Uterus (tissue), 4 donors: ENCODE measurements around the gene LMTK2. TPM values are rescaled to one million over a fixed set of nuclear protein-coding genes. Genes with fewer than 3 reads are reported as not detected.

Source experiments
- DNase-seq, 2 donors: peaks; one replicate each; pipeline ENCODE4 v3.0.0-alpha.2; 2019 to 2020
- H3K27ac ChIP-seq, 2 donors: fragments of 200-600 bp; sonication (generic); 1 replicate in 1 of 2; 2 replicates in 1 of 2; pipeline ENCODE4 v1.5.1; 2016 to 2018
- H3K27me3 ChIP-seq, 2 donors: fragments of 200-600 bp; sonication (generic); one replicate each; pipeline ENCODE4 v1.5.1; 2018 to 2019; ENCODE audit warnings: control low read depth in 1 of 2
- H3K36me3 ChIP-seq, 2 donors: fragments of 200-600 bp; sonication (generic); one replicate each; pipeline ENCODE4 v1.5.1; 2019; ENCODE audit warnings: control low read depth in 1 of 2
- H3K4me1 ChIP-seq, 2 donors: fragments of 200-600 bp; sonication (generic); one replicate each; pipeline ENCODE4 v1.5.1; 2018 to 2019; ENCODE audit warnings: control low read depth in 1 of 2
- H3K4me3 ChIP-seq, 2 donors: fragments of 200-600 bp; sonication (generic); 1 replicate in 1 of 2; 2 replicates in 1 of 2; pipeline ENCODE4 v1.5.1; 2018 to 2019; ENCODE audit warnings: mild to moderate bottlenecking in 1 of 2
- H3K9me3 ChIP-seq, 2 donors: fragments of 200-600 bp; sonication (generic); one replicate each; pipeline ENCODE4 v1.5.1; 2019; ENCODE audit warnings: control low read depth in 1 of 2
- POLR2A ChIP-seq, 2 donors: fragments of 450-650 bp; IDR thresholded peaks; one replicate each; pipeline ENCODE4 v1.6.1; 2016; ENCODE audit warnings: antibody characterized with exemption in 2 of 2, mild to moderate bottlenecking in 1 of 2, moderate library complexity in 1 of 2
- intact Hi-C: fragments of 100-400 bp; cut with DNase I; formaldehyde crosslinking; loops from one replicate; pipeline ENCODE4 v1.15.1; 2023; ENCODE audit warnings: low total_unique reads
- total RNA-seq, 4 donors: library from RNA; depleted of rRNA in 3 of 4; stranded (reverse); fragments of >200 nt in 3 of 4; gene quantifications; one replicate each; pipeline versions ENCODE4 v1.1.0 to v1.2.4, GENCODE V29; 2014 to 2023
- TF ChIP-seq, protein P1 (sequence below), 4 experiments: fragments of 200-600 bp in 2 of 4; fragments of 450-650 bp in 2 of 4; sonication (generic) in 2 of 4; IDR thresholded peaks; one replicate each; pipeline ENCODE4 v1.5.1; 2016 to 2019; ENCODE audit warnings: antibody characterized with exemption in 4 of 4, mild to moderate bottlenecking in 2 of 4, moderate library complexity in 1 of 4
- donor health status: DM: yes; HTN: yes; CAD: no.

LMTK2 gene
- total RNA-seq, 4 donors from 2014 or later = 5.9 to 23.3 (median 14.8) TPM

DNA sequence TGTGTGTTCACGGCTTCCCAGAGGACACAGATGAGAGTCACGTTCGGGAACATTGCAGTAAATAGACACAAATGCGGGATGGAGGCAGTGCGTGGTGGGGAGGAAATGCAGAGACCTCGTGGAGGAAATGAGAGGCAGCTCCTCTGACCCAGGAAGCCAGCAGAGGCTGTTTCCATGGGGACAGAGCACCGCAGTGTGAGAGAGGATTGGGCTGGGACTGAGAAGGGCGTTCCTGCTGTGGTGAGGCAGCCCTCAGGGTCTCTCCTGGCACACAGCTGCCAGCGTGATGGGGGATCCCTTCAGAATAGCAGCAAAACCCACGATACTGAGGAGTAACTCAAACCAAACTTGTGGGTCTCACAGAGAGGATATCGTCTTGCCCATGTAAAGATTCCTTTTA lies 82.9 kb downstream of the LMTK2 start:
- no peaks in the 10 kb centered on the region for H3K4me1 ChIP-seq
- no peak for DNase-seq
- TF ChIP-seq, protein P1, sequence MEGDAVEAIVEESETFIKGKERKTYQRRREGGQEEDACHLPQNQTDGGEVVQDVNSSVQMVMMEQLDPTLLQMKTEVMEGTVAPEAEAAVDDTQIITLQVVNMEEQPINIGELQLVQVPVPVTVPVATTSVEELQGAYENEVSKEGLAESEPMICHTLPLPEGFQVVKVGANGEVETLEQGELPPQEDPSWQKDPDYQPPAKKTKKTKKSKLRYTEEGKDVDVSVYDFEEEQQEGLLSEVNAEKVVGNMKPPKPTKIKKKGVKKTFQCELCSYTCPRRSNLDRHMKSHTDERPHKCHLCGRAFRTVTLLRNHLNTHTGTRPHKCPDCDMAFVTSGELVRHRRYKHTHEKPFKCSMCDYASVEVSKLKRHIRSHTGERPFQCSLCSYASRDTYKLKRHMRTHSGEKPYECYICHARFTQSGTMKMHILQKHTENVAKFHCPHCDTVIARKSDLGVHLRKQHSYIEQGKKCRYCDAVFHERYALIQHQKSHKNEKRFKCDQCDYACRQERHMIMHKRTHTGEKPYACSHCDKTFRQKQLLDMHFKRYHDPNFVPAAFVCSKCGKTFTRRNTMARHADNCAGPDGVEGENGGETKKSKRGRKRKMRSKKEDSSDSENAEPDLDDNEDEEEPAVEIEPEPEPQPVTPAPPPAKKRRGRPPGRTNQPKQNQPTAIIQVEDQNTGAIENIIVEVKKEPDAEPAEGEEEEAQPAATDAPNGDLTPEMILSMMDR (IDR thresholded peaks at IDR 0.05) = no peak
- TF ChIP-seq POLR2A (IDR thresholded peaks at IDR 0.05) = no peak
- H3K27me3 ChIP-seq = no peaks in the 10 kb centered on the region
- no peak overlapping the region for H3K4me3 ChIP-seq
- H3K9me3 ChIP-seq = no peaks in the 10 kb centered on the region
- H3K36me3 ChIP-seq = no peaks in the 10 kb centered on the region
- no peak overlapping the region for H3K27ac ChIP-seq
- intact Hi-C loops = no loop called here

DNA sequence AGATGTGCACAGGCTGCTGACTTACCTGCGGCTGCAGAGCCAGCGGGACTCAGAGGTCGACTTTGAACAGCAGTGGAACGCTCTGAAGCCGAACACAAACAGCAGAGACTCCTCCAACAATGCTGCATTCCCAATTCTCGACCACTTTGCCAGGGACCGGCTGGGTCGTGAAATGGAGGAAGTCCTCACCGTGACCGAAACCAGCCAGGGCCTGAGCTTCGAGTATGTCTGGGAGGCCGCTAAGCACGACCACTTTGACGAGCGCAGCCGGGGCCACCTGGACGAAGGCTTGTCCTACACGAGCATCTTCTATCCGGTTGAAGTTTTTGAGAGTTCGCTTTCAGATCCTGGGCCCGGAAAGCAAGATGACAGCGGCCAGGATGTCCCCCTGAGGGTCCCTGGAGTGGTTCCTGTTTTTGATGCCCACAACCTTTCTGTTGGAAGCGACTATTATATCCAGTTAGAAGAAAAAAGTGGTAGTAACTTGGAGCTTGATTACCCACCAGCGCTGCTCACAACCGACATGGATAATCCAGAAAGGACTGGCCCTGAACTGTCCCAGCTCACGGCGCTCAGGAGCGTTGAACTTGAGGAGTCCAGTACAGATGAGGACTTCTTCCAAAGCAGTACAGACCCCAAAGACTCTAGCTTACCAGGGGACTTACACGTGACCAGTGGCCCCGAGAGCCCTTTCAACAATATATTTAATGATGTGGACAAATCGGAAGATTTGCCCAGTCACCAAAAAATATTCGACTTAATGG lies 85.2 kb downstream of the LMTK2 start:
- no peaks in the 10 kb centered on the region for H3K4me1 ChIP-seq
- no peak for DNase-seq
- H3K27ac ChIP-seq = no peak overlapping the region
- H3K9me3 ChIP-seq = no peaks in the 10 kb centered on the region
- no peaks in the 10 kb centered on the region for H3K36me3 ChIP-seq
- TF ChIP-seq, protein P1 (IDR thresholded peaks at IDR 0.05) = no peak
- intact Hi-C loops = no loop called here
- no peak overlapping the region for H3K4me3 ChIP-seq
- H3K27me3 ChIP-seq = no peaks in the 10 kb centered on the region

DNA sequence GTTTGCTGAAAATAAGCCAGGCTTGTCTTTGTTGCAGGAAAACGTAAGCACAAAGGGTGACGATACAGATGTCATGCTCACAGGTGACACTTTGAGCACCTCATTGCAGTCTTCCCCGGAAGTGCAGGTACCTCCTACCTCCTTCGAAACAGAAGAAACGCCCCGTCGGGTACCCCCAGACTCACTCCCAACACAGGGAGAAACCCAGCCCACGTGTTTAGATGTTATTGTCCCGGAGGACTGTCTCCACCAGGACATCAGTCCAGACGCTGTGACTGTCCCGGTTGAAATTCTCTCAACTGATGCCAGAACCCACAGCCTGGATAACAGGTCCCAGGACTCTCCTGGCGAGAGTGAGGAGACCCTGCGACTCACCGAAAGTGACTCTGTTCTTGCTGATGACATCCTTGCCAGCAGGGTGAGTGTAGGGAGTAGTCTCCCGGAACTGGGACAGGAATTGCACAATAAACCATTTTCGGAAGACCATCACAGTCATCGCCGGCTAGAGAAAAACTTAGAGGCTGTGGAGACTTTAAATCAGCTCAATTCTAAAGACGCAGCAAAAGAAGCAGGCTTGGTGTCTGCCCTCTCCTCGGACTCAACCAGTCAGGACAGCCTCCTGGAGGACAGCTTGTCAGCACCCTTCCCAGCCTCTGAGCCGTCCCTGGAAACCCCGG lies 86.3 kb downstream of the LMTK2 start:
- Histone ChIP-seq H3K9me3 (no peaks in the 10 kb centered on the region), H3K4me1 (no peaks in the 10 kb centered on the region), H3K36me3 (no peaks in the 10 kb centered on the region), H3K27ac (no peak overlapping the region), H3K4me3 (no peak overlapping the region), H3K27me3 (no peaks in the 10 kb centered on the region)
- TF ChIP-seq, protein P1 (IDR thresholded peaks at IDR 0.05) = no peak
- TF ChIP-seq POLR2A (IDR thresholded peaks at IDR 0.05) = no peak
- no peak for DNase-seq
- intact Hi-C loops = no loop called here

DNA sequence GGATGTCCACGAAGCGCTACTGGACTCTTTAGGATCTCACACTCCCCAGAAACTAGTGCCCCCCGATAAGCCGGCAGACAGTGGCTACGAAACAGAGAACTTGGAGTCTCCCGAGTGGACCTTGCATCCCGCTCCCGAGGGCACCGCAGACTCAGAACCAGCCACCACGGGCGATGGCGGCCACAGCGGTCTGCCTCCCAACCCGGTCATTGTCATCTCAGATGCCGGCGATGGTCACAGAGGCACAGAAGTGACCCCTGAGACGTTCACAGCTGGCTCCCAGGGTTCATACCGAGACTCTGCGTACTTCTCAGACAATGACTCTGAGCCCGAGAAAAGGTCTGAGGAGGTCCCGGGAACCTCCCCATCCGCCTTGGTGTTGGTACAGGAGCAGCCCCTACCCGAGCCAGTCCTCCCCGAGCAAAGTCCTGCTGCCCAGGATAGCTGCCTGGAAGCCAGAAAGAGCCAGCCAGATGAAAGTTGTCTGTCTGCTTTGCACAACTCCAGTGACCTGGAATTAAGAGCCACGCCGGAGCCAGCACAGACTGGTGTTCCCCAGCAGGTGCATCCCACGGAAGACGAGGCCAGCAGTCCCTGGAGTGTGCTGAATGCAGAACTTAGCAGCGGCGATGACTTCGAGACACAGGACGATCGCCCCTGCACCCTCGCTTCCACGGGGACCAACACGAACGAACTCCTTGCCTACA lies 87.0 kb downstream of the LMTK2 start:
- intact Hi-C loops = no loop called here
- no peaks in the 10 kb centered on the region for H3K36me3 ChIP-seq
- no peaks in the 10 kb centered on the region for H3K27me3 ChIP-seq
- H3K27ac ChIP-seq = no peak overlapping the region
- peaks cover 0 to 5% of the 10 kb centered on the region in 2 donors for H3K9me3 ChIP-seq
- DNase-seq = no peak
- no peaks in the 10 kb centered on the region for H3K4me1 ChIP-seq
- TF ChIP-seq, protein P1 (IDR thresholded peaks at IDR 0.05) = no peak
- TF ChIP-seq POLR2A (IDR thresholded peaks at IDR 0.05) = no peak
- no peak overlapping the region for H3K4me3 ChIP-seq

DNA sequence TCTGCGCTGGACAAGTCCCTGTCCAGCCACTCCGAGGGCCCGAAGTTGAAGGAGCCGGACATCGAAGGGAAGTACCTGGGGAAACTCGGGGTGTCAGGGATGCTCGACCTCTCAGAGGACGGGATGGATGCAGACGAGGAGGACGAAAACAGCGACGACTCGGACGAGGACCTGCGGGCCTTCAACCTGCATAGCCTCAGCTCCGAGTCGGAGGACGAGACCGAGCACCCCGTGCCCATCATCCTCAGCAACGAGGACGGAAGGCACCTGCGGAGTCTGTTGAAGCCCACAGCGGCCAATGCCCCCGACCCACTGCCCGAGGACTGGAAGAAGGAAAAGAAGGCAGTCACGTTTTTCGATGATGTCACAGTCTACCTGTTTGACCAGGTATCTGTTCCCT lies 87.5 kb downstream of the LMTK2 start:
- no peaks in the 10 kb centered on the region for H3K36me3 ChIP-seq
- no peak for TF ChIP-seq POLR2A (IDR thresholded peaks at IDR 0.05)
- TF ChIP-seq, protein P1 (IDR thresholded peaks at IDR 0.05) = no peak
- no peak for DNase-seq
- intact Hi-C loops = no loop called here
- no peak overlapping the region for H3K27ac ChIP-seq
- H3K4me1 ChIP-seq = no peaks in the 10 kb centered on the region
- H3K4me3 ChIP-seq = no peak overlapping the region
- peaks cover 0 to 6% of the 10 kb centered on the region in 2 donors for H3K9me3 ChIP-seq
- no peaks in the 10 kb centered on the region for H3K27me3 ChIP-seq
